Measurements from ENCODE around the gene FOXP1.

The FOXP1 gene

GRCh38 chr3:71252466-71252865, 331.1 kb downstream of the FOXP1 start:
- no peak for DNase-seq

- DNase-seq: no peak
These were observed 332.3 kb downstream of the FOXP1 start for GRCh38 chr3:71251156-71251775.

GRCh38 chr3:71250026-71250425, 333.5 kb downstream of the FOXP1 start:
- DNase-seq: no peak

- no peak for DNase-seq
These were observed 335.6 kb downstream of the FOXP1 start for GRCh38 chr3:71247958-71248335.

GRCh38 chr3:71247221-71247957, 336.1 kb downstream of the FOXP1 start:
- no peak for DNase-seq

GRCh38 chr3:71245971-71246880, 337.3 kb downstream of the FOXP1 start:
- peak; percentile 31 for DNase-seq

GRCh38 chr3:71244826-71245488, 338.6 kb downstream of the FOXP1 start:
- no peak for DNase-seq

GRCh38 chr3:71244153-71244825, 339.2 kb downstream of the FOXP1 start:
- DNase-seq: no peak

GRCh38 chr3:71243229-71243628, 340.3 kb downstream of the FOXP1 start:
- DNase-seq: no peak

GRCh38 chr3:71241981-71242560, 341.5 kb downstream of the FOXP1 start:
- DNase-seq: no peak

- DNase-seq: no peak
These were observed 342.2 kb downstream of the FOXP1 start for GRCh38 chr3:71241246-71241901.

- no peak for DNase-seq
These were observed 343.5 kb downstream of the FOXP1 start for GRCh38 chr3:71240034-71240433.

- no peak for DNase-seq
These were observed 345.2 kb downstream of the FOXP1 start for GRCh38 chr3:71238355-71238757.

GRCh38 chr3:71237672-71238071, 345.9 kb downstream of the FOXP1 start:
- DNase-seq: no peak

GRCh38 chr3:71235846-71236245, 347.7 kb downstream of the FOXP1 start:
- DNase-seq: no peak

- DNase-seq: no peak
These were observed 350.6 kb downstream of the FOXP1 start for GRCh38 chr3:71232895-71233294.

GRCh38 chr3:71232175-71232679, 351.3 kb downstream of the FOXP1 start:
- DNase-seq: no peak

GRCh38 chr3:71231680-71232079, 351.8 kb downstream of the FOXP1 start:
- DNase-seq: no peak

- no peak for DNase-seq
These were observed 353.4 kb downstream of the FOXP1 start for GRCh38 chr3:71229905-71230657.

GRCh38 chr3:71228156-71228866, 355.2 kb downstream of the FOXP1 start:
- DNase-seq: no peak

Measured in activated CD8-positive, alpha-beta memory T cell treated with anti-CD3 and anti-CD28 coated beads, Interleukin-2, amount 50 U/mL, for 4 hours (primary cell).